Daoy (cell line): ENCODE data around the gene TBCB. TPM values are rescaled to one million over a fixed set of nuclear protein-coding genes. Genes with fewer than 3 reads are reported as not detected.
"Not testable (repeated sequence)": the region's sequence is repeated elsewhere in the genome, so short reads cannot be mapped to it uniquely, and the experiment has no call there.

Experiments
- DNase-seq: peaks from one replicate; pipeline ENCODE4 v3.0.0-alpha.2; 2015; ENCODE audit warnings: low read depth
- total RNA-seq: library from RNA; depleted of rRNA; stranded (reverse); fragments of >200 nt; shearing (Covaris generic); gene quantifications from 2 replicates; pipeline ENCODE4 v1.2.3, GENCODE V29; 2014

The TBCB gene
- total RNA-seq, 1 experiment from 2014 or later = 373 TPM

DNA sequence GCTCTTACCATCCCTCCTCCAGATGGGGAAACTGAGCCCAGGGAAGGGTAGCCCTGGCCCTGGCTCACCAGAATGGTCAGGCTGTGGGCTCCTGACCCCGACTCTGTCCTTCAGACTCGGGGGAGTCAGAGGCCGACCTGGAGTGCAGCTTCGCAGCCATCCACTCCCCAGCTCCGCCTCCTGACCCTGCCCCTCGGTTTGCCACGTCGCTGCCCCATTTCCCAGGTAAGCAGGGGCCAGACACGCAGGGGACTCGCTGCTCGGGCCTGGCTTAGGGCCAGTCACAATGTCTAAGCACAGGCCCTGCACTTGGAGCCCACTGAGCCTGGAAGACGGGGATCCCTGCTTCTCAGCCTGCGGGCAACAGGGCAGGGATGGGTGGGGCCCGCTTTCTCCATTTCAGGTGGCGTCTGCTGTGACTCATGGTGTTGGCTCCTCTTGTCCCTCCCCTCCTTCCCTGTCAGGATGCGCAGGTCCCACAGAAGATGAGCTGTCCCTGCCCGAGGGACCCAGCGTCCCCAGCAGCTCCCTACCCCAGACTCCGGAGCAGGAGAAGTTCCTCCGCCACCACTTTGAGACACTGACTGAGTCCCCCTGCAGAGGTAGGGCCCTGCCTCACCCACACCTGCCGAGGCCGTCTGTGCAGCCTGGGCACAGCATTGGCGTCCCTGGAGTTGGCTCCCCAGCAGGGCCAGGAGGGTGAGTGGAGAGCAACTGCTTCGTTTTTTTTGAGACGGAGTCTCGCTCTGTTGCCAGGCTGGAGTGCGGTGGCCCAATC, 13.5 kb upstream of the TBCB start:
- no peak for DNase-seq

DNA sequence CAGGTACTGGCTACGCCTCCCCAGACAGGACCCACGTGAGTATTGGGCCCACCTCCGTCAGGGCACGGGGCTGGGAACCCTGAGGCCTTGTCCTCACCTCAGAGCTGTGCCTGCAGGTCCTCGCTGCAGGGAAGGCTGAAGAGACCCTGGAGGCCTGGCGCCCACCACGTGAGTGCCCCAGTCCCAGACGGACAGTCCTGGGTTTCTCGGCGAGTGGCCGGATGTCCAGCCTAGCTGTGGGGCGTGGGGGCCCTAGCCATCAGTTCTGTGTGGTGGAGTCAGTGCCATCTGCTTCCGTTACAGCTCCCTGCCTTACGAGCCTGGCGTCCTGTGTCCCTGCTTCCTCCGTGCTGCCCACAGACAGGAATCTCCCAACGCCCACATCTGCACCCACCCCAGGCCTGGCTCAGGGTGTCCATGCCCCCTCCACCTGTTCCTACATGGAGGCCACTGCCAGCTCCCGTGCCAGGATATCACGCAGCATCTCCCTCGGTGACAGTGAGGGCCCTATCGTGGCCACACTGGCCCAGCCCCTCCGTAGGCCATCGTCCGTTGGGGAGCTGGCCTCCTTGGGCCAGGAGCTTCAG, 12.1 kb upstream of the TBCB start:
- DNase-seq = no peak

DNA sequence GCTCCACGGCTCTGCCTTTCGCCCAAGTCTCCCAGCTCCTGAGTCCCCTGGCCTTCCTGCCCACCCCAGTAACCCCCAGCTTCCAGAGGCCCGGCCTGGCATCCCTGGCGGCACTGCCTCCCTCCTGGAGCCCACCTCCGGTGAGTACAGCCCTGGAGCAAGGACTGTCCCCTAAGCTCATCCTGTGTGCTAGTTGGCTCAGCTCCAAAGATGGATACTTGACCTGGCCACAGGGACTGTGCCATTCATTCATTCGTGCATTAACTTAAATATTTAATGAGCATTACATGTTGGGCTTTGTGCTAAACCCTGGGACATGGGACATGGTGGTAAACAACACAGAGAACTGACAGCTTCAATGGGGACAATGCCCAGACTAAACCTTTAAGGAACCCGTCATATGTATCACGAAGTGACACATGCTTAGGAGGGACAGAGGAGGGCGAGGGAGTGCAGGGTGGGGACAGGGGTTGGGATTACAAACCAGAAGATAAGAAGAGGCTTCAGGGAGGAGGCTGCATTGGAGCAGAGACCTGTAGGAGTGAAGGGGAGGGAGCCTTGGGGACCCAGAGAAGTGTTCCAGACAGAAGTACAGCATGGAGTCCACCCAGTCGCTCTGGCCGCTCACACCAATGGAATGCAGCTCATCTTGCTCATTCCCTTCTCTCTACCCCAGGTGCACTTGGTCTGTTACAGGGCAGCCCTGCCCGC, 11.3 kb upstream of the TBCB start:
- no peak for DNase-seq

DNA sequence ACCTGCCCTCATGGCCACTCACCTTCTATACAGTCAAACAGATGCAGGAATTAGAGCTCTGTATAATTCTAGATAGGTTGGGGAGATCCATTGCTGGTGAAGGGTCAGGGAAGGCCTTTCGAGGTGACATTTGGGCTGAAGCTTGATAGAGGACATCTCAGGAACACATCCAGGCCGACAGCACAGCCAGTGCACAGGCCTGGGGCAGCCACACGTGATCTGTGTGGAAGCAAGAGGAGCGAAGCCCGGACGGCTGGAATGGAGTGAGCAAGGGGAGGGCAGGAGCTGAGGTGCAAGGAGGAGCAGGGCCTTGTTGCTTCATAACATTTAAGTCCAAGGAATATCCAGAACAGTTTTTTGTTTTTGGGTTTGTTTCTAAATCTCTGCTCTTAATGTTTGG, 8.8 kb upstream of the TBCB start:
- no peak for DNase-seq

DNA sequence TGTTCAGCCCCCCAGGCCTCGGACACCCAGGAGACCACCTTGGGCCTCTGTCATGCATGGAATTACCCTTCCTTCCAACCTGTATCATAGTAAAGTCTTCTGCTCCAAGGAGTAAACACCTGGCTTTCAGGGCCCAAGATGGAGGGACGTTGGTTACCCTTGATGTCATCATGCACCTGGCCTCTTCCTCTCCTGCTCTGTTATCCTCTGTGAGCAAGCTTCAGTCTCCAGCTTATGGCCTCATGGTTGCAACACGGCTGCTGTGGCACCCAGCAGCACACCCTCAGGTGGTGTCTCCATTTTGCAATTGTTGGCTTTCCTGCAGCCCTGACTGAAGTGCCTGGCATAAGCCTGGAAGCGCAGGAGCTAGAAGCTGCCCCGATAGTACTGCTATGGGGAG, 8.3 kb upstream of the TBCB start:
- DNase-seq = no peak

DNA sequence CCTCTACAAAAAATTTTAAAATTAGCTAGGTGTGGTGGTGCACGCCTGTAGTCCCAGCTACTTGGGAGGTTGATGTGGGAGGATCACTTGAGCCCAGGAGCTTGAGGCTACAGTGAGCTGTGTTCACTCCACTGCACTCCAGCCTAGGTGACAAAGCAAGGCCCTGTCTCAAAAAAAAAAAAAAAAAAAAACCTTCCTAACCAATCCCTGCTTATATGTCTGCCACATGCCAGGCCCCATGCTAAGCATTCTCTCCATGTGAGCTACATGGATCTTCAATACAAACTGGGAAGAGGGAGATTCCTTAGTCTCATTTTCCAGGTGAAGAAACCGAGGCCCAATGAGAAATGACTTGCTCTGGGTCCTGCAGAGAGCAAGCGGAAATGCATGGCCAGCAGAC, 6.6 kb upstream of the TBCB start:
- DNase-seq = no peak

DNA sequence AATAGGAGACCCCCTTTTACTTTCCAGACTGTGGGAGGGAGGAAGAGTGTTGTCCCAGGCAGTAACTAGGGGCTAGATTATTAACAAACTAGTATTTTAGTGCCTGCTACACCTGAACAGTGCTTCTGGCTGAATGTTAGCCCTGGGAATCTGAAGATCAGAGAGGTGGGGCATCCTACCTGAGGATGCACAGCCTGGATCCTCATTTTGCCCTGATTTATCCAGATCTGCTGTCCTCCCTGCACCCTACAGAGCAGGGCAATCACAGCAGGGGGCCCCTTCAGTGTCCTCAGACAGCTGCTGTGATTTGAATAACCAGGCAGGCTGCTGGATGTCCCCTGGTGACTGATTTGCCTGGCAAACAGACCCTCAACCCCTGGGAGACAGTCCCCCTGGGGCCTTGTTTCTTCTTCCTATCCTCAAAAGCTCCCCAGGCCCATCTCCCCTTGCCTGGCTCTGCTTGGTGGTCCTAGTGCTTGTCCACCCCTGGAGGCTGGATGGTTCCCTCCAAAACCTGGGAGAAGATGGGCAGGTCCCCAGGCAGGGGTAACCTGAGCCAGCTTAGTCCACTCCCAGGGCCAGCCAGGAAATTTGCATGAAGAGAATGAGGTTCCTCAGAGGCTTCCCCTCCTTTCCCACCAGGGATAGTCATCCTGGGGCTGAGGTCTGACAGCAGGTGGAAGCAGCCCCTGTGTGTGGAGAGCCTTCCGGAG, 4.6 kb upstream of the TBCB start, which contains the start of gene OVOL3:
Gene OVOL3 (plus strand): TSS at position 657 of the 713 bp plus-strand sequence. CDS start 60 bp downstream, outside the sequence.
- no peak for DNase-seq

DNA sequence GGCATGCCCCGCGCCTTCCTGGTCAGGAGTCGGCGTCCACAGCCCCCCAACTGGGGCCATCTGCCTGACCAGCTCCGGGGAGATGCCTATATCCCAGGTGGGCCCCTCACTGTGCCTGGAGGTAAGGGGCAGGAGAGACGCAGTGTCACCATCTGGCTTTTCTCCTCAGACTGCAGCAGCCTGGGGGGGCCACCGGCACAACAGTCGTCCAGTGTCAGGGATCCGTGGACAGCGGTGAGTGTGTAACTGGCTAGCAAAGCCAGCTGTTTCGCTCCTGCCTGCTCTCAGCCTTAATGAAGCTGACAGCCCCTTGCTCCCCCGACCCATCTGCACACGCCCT, 4.1 kb upstream of the TBCB start:
- no peak for DNase-seq

DNA sequence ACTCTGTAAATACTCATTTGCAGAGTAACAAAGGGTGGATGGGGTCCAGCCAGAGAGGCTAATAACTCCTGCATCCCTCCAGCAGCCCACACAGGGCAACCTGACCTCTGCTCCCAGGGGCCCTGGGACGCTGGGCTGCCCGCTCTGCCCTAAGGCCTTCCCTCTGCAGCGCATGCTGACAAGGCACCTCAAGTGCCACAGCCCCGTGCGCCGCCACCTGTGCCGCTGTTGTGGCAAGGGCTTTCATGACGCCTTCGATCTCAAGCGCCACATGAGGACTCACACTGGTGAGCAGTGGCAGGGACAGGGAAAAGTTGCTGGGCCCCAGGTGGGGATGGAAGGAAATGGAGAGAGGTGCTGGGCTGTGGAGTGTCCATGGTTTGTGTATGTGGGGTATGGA, 2.6 kb upstream of the TBCB start:
- DNase-seq = no peak

DNA sequence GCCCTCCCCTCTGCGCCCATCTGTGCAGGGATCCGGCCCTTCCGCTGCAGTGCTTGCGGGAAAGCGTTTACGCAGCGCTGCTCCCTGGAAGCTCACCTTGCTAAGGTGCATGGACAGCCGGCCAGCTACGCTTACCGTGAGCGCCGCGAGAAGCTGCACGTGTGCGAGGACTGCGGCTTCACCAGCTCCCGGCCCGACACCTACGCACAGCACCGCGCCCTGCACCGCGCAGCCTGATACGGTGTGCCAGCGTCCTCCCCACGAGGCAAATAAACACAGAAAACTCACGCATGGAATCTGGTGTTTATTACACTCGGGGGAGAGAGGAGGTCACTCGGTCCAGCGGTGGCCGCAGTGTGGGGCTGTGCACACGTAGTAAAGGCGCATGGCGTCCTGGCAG, 1.8 kb upstream of the TBCB start:
- no peak for DNase-seq

DNA sequence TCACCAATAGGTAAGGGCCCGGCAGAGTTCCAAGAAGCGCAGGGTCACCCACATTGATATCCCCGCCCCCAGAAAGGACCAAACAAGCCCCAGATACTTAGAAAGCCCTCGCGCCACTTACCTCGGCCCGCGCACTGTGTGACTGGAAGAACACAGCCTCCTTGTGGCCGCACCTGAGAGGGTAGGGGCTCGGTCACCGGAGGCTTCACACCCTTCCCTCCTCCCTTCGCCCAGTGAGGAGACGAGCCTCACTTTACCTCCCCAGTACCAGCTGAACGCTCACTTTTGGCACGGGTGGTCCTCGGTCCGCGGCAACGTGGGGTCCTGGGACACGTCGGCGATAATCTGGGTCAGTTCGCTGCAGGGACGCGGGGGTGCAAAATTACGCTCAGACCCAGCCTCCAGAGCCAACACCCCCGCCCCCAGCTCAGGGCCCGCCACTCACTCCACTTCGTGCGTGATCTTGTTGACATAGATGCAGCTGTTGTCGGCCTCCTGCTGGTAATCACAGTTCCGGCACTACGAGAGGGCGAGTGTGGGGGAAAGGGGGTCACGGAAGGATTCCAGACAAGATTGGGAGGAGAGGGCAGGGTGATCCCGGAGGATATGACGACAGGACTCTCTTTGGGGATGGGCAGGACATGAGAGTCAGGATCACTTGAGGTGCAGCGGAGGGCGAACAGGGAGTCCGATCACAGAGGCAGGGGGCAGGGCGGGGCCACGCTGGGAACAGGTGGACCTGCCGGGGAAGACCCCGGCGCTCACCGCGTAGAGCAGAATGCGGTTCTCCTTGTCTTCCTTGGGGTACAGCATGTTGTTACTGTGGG, 1.2 kb upstream of the TBCB start:
- peak; percentile 52 for DNase-seq

DNA sequence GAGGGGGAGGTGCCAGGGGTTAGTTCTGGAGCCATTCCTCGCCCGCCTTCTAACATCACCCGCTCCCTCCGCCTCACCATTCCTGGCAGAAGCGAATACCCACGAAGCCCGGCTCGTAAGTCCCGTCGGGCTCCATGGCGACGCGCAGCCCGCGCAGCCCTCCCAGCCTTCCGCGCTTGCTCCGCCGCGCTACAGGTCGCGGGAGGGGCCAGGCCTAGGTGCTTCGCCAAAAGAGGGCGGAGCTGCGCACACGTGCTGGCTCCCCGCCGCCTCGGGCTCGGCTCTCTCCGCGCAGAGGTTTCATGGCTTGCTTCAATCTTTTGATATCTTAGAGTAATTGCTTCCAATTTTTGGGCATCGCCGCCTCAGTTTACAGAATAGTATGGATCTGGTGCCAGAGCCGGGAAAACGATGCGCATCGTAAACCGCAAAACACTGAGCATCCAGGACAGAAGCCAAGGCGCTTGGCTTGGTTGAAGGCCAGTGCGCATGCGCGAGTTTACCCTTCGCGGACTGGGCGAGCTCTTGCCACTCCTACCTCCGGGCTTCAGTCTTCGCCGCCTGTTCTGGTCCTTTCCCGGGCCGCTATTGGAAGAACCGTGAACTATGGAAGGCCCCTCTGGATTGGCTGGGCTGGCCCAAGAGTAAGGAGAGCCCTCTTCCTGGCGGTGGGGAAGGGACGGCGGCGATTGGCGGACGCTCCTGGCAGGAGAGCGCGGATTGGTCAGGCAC, 381 bp upstream of the TBCB start, which contains the start of gene POLR2I:
Gene POLR2I (minus strand): TSS at position 155 of the 732 bp plus-strand sequence. CDS start 19 bp downstream, at position 136.
- DNase-seq = peak; percentile 100

DNA sequence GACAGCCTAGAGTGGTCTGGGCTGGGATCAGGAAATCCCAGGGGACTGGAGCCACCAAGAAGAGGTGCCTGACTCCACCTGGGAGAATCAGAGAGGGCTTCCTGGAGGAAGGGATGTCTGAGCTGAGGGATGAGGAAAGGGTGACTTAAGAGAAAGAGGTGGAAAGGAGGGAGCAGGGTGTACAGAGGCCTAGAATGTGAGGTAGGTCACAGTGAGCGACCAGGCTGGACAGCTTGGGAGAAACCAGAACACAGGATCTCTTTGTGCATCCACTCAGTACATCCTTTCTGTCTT, 1.0 kb downstream of the TBCB start:
- DNase-seq = no peak

DNA sequence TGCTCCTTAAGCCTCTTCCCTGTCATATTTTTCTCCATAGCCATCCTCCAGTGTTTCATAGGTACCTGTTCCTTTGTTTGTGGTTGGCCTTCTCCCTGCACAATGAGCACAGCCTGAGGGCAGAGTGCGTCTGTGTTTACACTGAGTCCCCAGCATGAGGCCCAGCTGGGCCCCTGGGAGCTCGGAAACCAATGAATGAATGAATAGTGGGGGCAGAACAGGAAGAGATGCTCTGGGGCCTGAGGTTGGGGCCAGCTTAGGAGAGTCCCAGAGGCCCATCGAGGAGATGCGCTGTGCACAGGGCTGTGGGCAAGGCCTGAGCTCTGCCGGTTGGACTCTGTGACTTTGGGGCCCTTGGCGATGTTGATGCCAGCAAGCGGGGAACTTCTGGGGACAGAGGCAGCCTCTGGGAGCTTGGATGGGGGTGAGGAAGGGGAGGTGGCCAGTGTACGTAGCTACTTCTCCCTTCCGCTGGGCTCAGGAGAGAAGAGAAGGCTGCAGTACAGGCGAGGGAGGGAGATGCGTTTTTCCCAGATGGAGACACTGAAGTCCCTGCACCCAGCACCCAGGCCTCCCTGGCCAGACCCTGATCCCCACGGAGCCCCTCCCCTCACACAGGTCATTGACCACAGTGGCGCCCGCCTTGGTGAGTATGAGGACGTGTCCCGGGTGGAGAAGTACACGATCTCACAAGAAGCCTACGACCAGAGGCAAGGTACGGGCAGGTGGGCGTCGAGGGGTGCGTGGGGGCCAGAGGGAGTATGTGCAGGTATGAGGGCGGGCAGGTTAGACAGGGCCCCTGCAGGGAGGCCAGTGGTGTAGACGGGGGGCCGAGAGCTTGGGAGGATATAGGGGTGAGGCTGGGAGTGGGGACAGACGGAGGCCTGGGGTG, 5.1 kb downstream of the TBCB start:
- no peak for DNase-seq

DNA sequence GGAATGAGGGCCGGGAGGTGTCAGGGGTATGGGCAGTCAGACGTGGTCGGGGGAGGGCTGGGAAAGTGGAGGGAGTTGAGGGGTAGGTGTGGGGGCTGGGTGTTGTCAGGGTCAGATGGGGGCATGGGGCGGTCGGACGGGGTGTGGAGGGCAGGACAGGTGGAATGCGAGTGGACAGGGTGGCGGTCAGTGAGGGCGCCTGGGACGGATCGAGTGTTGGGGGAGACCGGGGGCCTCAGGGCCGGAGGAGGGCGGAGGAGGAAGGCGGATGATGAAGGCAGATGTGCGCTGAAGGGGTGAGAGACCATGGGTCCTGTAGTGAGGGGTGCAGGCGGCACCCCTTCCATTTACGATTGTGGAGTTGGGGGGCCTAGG, 5.7 kb downstream of the TBCB start:
- DNase-seq = no peak

DNA sequence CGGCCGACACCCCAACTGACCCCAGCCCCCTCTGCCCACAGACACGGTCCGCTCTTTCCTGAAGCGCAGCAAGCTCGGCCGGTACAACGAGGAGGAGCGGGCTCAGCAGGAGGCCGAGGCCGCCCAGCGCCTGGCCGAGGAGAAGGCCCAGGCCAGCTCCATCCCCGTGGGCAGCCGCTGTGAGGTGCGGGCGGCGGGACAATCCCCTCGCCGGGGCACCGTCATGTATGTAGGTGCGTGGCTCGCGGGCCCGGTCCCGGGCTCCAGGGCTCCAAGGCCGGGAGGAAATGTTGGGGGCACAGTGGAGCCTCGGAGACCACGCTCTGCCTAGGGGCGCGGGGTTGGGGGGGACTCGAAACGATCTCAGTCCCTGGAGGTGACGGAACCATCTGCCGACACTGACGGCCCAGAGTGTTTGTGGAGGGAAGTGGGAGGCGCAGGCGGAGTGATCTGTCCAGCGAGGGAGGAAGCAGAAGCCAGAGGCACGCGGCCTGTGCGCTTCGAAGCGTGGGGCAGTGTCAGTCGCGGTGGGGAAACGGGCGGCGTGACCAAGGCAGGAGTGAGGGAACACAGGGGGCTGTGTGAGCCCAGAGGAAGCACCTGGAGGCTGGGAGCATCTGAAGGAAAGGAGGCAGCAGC, 6.3 kb downstream of the TBCB start:
- no peak for DNase-seq

DNA sequence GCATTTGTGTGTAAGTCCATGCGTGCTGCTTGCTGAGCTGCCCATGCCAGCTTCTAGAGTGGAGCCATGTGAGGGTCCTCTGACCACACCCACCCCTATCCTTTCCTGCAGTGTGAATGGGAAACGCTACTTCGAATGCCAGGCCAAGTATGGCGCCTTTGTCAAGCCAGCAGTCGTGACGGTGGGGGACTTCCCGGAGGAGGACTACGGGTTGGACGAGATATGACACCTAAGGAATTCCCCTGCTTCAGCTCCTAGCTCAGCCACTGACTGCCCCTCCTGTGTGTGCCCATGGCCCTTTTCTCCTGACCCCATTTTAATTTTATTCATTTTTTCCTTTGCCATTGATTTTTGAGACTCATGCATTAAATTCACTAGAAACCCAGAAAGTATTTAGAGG, 10.3 kb downstream of the TBCB start:
- no peak for DNase-seq

DNA sequence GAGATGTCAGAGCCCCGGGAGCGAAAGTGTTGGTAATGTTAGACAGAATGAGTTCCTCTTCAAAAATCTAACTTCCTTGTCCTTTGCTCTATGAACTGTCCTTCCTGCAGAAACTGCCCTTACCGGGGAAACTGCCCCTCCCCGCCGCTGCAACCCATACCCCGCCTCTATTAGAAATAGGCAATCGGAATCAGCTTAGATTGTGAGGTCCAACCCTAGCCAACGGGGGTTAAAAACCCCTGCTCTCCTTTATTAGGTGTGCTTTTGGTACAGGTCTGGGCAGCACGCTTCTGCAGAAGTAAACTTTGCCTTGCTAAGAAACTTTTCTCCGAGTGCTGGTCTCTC, 13.1 kb downstream of the TBCB start:
- no peak for DNase-seq

DNA sequence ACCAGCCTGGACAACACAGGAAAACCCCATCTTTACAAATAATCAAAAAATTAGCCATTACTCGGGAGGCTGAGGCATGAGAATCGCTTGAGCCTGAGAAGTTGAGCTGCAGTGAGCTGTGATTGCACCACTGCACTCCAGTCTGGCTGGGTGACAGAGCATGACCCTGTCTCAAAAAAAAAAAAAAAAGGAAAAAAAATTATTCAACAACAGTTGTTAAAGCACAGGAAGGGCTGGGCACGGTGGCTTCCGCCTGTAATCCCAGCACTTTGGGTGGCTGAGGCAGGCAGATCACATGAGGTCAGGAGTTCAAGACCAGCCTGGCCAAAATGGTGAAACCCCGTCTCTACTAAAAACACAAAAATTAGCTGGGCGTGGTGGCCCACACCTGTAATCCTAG, 16.0 kb downstream of the TBCB start:
- not testable (repeated sequence) for DNase-seq

DNA sequence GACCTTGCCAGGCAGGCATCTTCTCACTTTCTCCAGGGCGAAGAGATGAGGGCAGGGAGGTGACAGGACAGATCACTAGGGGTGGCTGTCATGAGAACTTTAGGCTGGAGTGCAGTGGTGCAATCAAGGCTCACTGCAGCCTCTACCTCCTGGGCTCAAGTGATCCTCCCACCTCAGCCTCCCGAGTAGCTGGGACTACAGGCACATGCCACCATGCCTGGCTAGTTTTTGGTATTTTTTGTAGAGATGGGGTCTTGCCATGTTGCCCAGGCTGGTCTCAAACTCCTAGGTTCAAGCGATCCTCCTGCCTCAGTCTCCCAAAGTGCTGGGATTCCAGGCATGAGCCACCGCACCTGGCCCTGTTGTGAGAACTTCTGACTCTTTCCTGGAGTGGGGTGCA, 19.6 kb downstream of the TBCB start:
- not testable (repeated sequence) for DNase-seq
